ENCODE measurements around the gene ZBED3. TPM values are rescaled to one million over a fixed set of nuclear protein-coding genes. Genes with fewer than 3 reads are reported as not detected.

The ZBED3 gene
- total and polyA plus RNA-seq, 2 of the 8 experiments (the other 6 are each of a cell fraction or from before 2014, with no cell fraction given): 7.9 to 9.4 TPM

DNA sequence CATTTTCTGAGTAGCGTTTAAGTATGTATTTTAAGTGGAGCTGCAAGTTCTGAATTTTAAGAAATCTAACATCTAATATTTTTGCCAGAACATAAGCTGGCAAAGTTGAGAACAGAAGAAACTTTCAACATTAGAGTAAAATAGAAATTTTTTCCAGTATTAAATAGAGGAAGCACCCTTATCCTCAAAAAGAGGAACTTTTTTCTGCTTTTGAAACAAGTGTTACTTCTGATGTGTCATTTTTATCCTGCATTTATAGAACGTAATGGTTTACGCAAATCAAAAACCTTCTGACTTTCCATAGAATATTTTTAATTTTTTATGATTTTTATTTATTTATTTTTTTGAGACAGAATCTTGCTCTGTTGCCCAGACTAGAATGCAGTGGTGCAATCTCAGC is 21.8 kb downstream of the ZBED3 start:
- no peak overlapping the region for H2BK120ac ChIP-seq (replicated peaks; ENCODE audit: low read depth, low read length)
- no peak overlapping the region for H3K9ac ChIP-seq (replicated peaks in 1 of 4; ENCODE audit: extremely low read depth in 1 of 4, low read depth in 3 of 4, low read length in 3 of 4)
- H2AK5ac ChIP-seq (ENCODE audit: low read depth, low read length): no peak overlapping the region
- peaks cover 0 to 1% (median 0%) of the 10 kb centered on the region in 4 experiments; a peak in 1 of 7 replicates for H3K27me3 ChIP-seq (replicated peaks in 1 of 4; ENCODE audit: control insufficient read depth in 3 of 4, extremely low read depth in 1 of 4, insufficient read depth in 3 of 4, low read length in 3 of 4)
- peaks cover 2 to 20% (median 4%) of the 10 kb centered on the region in 4 experiments; a peak in 6 of 8 replicates for H3K36me3 ChIP-seq (ENCODE audit: control insufficient read depth in 2 of 4, insufficient read depth in 4 of 4, low read length in 3 of 4)
- H3K4me1 ChIP-seq (replicated peaks in 1 of 4; ENCODE audit: control insufficient read depth in 3 of 4, insufficient read depth in 4 of 4, low read length in 3 of 4): peaks cover 0 to 4% (median 1%) of the 10 kb centered on the region in 4 experiments; a peak in 3 of 7 replicates
- no peak overlapping the region for H2BK15ac ChIP-seq (ENCODE audit: low read length)
- no peak overlapping the region for H3K4ac ChIP-seq (replicated peaks; ENCODE audit: insufficient read length, low read depth, low read length)
- no peak for FAIRE-seq
- no peaks in the 10 kb centered on the region for H3K79me2 ChIP-seq (ENCODE audit: control insufficient read depth in 1 of 2, insufficient read depth in 2 of 2, low read length in 2 of 2)
- no peak for DNase-seq (ENCODE audit: low read depth in 1 of 2, low spot score in 2 of 2)
- H3K23ac ChIP-seq (ENCODE audit: insufficient read length): no peak overlapping the region
- H3K27ac ChIP-seq (ENCODE audit: low read depth, low read length): no peak overlapping the region
- no peak overlapping the region for H3K14ac ChIP-seq (ENCODE audit: insufficient read length)
- no peak overlapping the region for H4K91ac ChIP-seq (replicated peaks; ENCODE audit: insufficient read length, low read length)
- H3K23me2 ChIP-seq (ENCODE audit: low read depth, low read length): no peaks in the 10 kb centered on the region
- no peaks in the 10 kb centered on the region for H3K79me1 ChIP-seq (ENCODE audit: low read depth, low read length)
- H4K5ac ChIP-seq (ENCODE audit: insufficient read length, low read depth, low read length): no peak overlapping the region
- H2BK12ac ChIP-seq (ENCODE audit: low read depth, low read length): no peak overlapping the region
- H2BK20ac ChIP-seq (ENCODE audit: low read length): no peak overlapping the region
- POLR2A ChIA-PET (ENCODE audit: partially characterized antibody): interaction anchor here (1.2 to 2.0 kb wide), 2 partner anchors 11 to 34 kb away, joined by 3 to 4 read pairs; no protein-coding TSS in a partner anchor
- H4K8ac ChIP-seq (ENCODE audit: extremely low read depth, insufficient read depth, low read length): no peak overlapping the region
- no peak overlapping the region for H3K56ac ChIP-seq (replicated peaks; ENCODE audit: insufficient read length, low read depth, low read length)
- H3K4me3 ChIP-seq (ENCODE audit: extremely low read depth in 1 of 4, insufficient read depth in 2 of 4, low read depth in 3 of 4, low read length in 4 of 4): no peak overlapping the region
- CTCF ChIA-PET (ENCODE audit: partially characterized antibody): interaction anchor here (0.8 to 2.2 kb wide), 3 partner anchors 12 to 201 kb away, joined by 3 to 11 read pairs (median 4); no protein-coding TSS in a partner anchor
- H2BK5ac ChIP-seq (ENCODE audit: low read depth, low read length): no peak overlapping the region
- WGBS, 2 experiments (ENCODE audit: extremely low coverage in 1 of 2, insufficient coverage in 1 of 2, insufficient read length in 1 of 2, insufficient replicate concordance in 2 of 2, low coverage in 1 of 2, low lambda C conversion rate in 2 of 2, missing lambda C conversion rate in 1 of 2): 99% methylated on average over 3 of the region's 3 CpGs; no CpG with 5 or more reads in 1 of the 2 experiments
- H2AFZ ChIP-seq (ENCODE audit: low read length): no peak overlapping the region
- no peaks in the 10 kb centered on the region for H3K9me3 ChIP-seq (ENCODE audit: insufficient read depth in 2 of 2, low read depth in 1 of 2, low read length in 1 of 2)
- H4K20me1 ChIP-seq (replicated peaks in 1 of 2; ENCODE audit: control insufficient read depth in 1 of 2, insufficient read depth in 2 of 2, low read length in 2 of 2): peaks cover 0 to 2% of the 10 kb centered on the region in 2 experiments
- no peak overlapping the region for H3K4me2 ChIP-seq (ENCODE audit: insufficient read depth in 1 of 2, low read depth in 2 of 2, low read length in 2 of 2)
- no peak overlapping the region for H3K18ac ChIP-seq (ENCODE audit: extremely low read depth, low read length)
- TF ChIP-seq CBX5 (IDR thresholded peaks at IDR 0.05; ENCODE audit: low read depth, low read length) (no peak), CHD1 (IDR thresholded peaks at IDR 0.05; ENCODE audit: low read depth, low read length) (no peak), POU5F1 (IDR thresholded peaks at IDR 0.05; ENCODE audit: low read depth, low read length) (no peak), EP300 (IDR thresholded peaks at IDR 0.05; ENCODE audit: borderline replicate concordance in 1 of 2, low read depth in 2 of 2, low read length in 2 of 2) (no peak), BRCA1 (IDR thresholded peaks at IDR 0.05; ENCODE audit: low read depth, low read length) (no peak), SIN3A (conservative IDR thresholded peaks at IDR 0.05 in 1 of 2, IDR thresholded peaks at IDR 0.05 in 1 of 2; ENCODE audit: low read depth in 1 of 2, low read length in 2 of 2) (no peak), ZNF274 (IDR thresholded peaks at IDR 0.05; ENCODE audit: borderline replicate concordance, extremely low read depth, low read length) (no peak), RNF2 (IDR thresholded peaks at IDR 0.05; ENCODE audit: borderline replicate concordance, low read depth, low read length, missing control alignments, poor library complexity, severe bottlenecking) (no peak), TCF12 (IDR thresholded peaks at IDR 0.05; ENCODE audit: low read depth, low read length) (no peak)
- TF ChIP-seq, protein P1, sequence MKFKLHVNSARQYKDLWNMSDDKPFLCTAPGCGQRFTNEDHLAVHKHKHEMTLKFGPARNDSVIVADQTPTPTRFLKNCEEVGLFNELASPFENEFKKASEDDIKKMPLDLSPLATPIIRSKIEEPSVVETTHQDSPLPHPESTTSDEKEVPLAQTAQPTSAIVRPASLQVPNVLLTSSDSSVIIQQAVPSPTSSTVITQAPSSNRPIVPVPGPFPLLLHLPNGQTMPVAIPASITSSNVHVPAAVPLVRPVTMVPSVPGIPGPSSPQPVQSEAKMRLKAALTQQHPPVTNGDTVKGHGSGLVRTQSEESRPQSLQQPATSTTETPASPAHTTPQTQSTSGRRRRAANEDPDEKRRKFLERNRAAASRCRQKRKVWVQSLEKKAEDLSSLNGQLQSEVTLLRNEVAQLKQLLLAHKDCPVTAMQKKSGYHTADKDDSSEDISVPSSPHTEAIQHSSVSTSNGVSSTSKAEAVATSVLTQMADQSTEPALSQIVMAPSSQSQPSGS (IDR thresholded peaks at IDR 0.05; ENCODE audit: low read length): no peak
